Measurements from ENCODE around the gene TMEM74B.
A peak's percentile ranks its signal among the peaks of the same experiment; 100 is the strongest.
"Not testable (repeated sequence)": the region's sequence is repeated elsewhere in the genome, so short reads cannot be mapped to it uniquely, and the experiment has no call there.

The TMEM74B gene

GRCh38 chr20:1184638-1185315 is at the start of gene TMEM74B:
Gene TMEM74B, minus strand, starts transcription at chr20:1184981. Its CDS starts 1,180 bp downstream, at chr20:1183801.
- DNase-seq (ENCODE audit: low read depth in 3 of 3), result no peak

- DNase-seq (ENCODE audit: low read depth in 3 of 3), result no peak
Measured at GRCh38 chr20:1232286-1233111, 47.7 kb upstream of the TMEM74B start.

DNA sequence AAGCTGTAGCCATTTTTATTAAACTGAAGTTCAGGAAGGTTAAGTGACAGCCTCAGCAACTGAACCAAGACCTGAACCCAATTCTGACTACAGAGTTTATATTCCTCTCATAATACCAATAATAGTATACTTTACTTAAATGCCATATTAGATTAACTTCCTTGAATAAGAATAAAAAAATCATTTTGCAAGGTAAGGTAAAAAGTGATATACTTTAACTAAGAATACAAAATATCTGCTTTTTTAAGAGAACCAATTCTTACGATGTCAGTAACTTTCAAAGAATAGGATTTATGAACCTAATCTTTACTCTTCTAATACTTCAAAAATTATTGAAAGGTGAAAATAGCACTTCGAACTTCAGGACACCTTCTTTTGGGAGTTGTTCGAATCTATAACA is 44.8 kb upstream of the TMEM74B start:
- no peak for DNase-seq (ENCODE audit: low read depth in 3 of 3)

DNA sequence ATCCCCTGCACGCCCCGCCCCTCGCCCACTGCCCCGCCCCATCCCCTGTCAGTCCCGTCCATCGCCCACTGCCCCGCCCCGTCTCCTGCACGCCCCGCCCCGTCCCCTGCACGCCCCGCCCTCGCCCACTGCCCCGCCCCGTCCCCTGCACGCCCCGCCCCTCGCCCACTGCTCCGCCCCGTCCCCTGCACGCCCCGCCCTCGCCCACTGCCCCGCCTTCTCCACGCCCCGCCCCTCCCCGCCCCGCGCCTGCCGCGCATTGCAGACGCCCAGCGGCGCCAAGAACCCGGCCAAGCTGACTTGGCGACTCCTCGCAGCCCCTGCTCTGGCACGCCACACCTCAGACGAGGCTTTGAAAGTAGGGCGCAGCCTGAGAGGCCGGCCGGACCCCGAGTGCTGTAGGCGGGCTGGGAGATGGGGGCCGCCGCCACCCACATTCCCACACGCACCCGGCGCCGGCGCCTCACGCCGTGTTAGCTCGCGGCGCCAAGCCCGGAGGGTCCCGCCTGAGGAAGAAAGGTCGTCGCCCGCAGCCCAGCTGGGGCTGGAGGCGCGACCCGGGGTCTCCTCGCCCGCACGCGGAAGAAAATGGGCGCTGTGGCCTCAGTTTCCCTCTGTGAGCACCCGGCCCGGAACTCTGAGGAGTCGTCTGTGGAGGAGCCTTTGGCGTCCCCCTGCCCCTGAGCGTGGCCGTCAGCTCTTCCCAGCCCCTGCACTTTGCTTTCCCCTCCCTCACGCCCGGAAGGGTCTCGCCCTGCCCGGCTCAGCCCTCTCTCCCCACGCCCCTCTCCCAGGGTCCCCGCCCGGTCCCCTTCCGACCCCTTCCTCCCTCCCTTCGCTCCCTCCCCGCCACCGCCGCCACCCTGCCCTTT is 41.2 kb upstream of the TMEM74B start, which contains the start of gene RAD21L1:
Gene RAD21L1, plus strand, starts transcription at position 262 of the 872 bp plus-strand sequence. CDS start 2,410 bp downstream, outside the sequence.
- DNase-seq (ENCODE audit: low read depth in 3 of 3), result peak; percentile 67 to 75 (median 69)

DNA sequence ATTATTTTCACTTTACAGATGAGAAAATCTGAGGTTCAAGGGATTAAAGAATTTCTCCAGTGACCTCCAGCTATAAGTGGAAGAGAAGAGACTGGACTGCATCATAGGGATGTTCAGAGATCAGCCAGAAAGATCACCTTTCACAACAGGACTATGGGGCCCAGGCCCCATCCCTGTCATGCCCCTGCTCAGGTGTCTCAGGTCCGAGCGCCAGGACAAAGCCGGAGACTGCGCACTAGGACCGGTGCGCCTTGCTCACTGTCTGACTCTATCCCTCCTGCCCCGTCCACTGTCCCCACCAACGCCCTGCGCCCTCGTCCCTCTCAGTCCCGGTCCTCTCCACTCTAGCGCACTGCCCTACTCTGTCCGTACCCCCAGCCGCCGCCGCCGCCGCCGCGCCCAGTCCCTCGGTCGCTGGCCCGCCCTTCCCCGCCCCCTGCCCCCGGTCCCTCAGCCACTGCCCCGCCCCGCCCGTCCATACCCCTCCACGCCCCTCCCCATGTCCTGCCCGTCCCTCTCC is 40.5 kb upstream of the TMEM74B start:
- DNase-seq (ENCODE audit: low read depth in 3 of 3), result no peak

DNA sequence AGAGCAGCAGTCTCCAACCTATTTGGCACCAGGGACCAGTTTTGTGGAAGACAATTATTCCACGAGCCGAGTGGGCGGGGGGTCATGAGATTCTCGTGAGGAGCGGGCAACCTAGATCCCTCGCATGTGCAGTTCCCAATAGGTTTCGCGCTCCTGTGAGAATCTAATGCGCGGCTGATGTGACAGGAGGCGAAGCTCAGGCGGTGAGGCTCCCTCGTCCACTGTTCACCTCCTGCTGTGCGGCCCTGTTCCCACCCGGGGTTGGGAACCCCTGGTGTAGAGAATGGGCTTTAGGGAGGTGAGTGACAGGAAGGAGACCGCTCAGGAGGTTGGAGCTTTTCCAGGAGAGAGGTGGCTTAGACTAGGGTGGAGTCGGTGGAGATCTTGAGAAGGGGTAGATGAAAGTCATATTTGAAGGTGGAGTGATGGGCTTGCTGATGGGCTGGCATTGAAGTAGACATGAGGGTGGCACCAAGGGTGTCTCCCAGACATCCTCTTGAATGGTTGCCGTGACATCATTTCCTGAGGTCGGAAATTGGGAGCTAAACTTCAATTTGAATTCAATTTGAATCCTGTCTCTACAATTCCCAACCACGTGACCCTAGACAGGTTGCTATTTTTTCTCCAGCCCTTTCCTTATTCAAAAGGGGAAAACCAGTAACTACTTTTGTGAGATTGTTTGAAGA is 39.6 kb upstream of the TMEM74B start:
- DNase-seq (ENCODE audit: low read depth in 3 of 3), result no peak

GRCh38 chr20:1222750-1223149 is 38.0 kb upstream of the TMEM74B start:
- not testable (repeated sequence) for DNase-seq (ENCODE audit: low read depth in 3 of 3)

DNA sequence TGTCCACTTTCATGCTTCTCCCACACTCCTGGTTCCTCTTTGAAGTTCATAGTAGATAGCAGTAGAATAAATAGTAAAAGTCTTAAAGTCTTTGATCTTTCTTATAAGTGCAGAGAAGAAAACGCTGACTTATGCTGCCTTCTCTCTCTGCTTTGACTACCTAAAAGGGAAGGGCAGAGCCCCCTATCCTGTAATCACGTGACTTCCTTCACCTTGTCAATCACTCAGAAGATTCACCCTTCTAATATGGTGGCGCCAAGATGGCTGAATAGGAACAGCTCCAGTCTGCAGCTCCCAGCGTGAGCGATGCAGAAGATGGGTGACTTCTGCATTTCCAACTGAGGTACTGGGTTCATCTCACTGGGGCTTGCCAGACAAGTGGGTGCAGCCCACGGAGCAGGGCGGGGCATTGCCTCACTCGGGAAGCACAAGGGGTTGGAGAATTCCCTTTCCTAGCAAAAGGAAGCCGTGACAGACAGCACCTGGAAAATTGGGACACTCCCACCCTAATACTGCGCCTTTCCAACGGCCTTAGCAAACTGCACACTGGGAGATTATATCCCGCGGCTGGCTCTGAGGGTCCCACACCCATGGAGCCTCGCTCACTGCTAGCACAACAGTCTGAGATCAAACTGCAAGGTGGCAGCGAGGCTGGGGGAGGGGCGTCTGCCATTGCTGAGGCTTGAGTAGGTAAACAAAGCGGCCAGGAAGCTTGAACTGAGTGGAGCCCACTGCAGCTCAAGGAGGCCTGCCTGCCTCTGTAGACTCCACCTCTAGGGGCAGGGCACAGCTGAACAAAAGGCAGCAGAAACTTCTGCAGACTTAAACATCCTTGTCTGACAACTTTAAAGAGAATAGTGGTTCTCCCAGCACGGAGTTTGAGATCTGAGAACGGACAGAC is 32.0 kb upstream of the TMEM74B start:
- DNase-seq (ENCODE audit: low read depth in 3 of 3), result not testable (repeated sequence)

- peak in 2 of 3 experiments; percentile 42 to 65 for DNase-seq (ENCODE audit: low read depth in 3 of 3)
Measured at GRCh38 chr20:1215386-1216170, 30.8 kb upstream of the TMEM74B start.

- no peak for DNase-seq (ENCODE audit: low read depth in 3 of 3)
Measured at GRCh38 chr20:1214838-1215261, 30.1 kb upstream of the TMEM74B start.

DNA sequence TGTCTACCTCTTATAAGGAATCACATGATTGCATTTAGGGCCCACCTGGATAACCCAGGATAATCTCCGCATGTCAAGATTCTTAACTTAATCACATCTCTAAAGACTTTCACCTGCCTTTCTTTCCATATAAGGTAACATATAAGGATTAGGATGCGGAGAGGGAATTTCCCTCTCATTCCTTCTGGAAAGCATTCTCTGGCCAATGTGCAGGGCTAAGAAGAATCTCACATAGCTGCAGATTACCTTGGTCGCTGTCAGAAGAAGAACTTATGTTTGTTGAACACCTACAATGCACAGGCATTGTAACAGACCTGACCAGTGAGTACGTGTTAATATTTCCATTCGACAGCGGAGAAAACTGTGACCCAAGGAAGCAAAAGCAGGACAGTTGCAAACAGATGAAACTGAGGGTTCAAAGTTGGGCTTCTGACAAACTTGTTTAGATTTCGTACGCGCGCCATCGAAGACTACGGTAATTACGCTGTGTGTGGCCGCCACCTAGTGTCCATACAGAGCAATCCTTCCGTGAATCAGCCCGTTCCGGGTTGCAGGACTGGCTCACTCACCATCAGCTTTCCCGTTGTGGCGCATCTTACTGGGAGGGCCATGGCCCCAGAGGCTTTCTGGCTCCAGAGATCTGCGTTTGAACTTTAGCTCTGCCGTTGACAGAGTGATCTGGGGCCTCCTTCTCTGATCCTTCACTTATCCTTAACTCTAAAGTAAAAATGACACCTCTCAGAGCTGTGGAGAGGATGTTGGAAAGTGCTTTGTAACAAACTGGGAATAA is 28.0 kb upstream of the TMEM74B start:
- DNase-seq (ENCODE audit: low read depth in 3 of 3), result peak; percentile 41 to 67 (median 54)

- DNase-seq (ENCODE audit: low read depth in 3 of 3), result no peak
Measured at GRCh38 chr20:1212023-1212422, 27.2 kb upstream of the TMEM74B start.

- DNase-seq (ENCODE audit: low read depth in 3 of 3), result no peak
Measured at GRCh38 chr20:1210501-1210900, 25.7 kb upstream of the TMEM74B start.

- no peak for DNase-seq (ENCODE audit: low read depth in 3 of 3)
Measured at GRCh38 chr20:1209447-1210387, 24.9 kb upstream of the TMEM74B start.

GRCh38 chr20:1207293-1207878 is 22.6 kb upstream of the TMEM74B start:
- no peak for DNase-seq (ENCODE audit: low read depth in 3 of 3)

DNA sequence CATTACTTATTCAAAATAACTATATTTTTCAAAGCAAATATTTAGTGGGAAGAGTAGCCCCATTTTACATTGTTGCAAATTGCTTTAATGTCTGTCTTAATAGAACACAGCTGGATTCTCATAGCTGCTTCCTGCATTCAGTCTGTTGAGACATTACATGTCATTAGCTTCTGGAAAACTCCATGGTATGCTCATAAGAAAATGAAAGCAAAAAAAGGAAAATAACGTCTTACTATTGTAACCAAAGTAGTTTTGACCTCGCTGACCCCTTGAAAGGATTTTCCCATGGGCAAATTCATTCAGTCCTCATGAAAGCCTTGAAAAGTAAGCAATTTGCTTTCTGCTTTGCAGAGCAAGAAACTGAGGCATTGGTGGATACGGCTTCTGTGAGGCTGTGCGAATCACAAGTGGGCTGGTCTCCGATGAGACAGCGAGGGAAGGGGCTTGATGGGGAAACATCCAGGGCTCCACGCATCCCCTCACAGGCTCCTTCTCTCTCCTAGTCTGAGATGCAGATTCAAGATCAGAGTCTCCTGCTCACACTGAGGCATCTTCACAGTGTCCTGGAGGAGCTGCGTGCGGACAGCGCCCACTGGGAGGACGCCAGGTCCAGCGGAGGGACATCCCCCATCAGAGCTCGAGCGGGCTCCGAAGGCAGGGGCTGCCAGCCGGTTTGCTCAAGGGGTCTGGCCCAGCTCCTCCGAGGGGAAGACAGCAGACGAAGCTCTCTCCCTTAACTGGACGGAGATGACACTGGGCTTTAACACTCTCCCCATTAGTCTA is 21.8 kb upstream of the TMEM74B start:
- no peak for DNase-seq (ENCODE audit: low read depth in 3 of 3)
